Activated naive CD4-positive, alpha-beta T cell treated with Interleukin-2 at 50 U/mL for 16 hours (primary cell): ENCODE measurements around the gene CYB5R2.

Experiments
- DNase-seq: peaks from one replicate; pipeline ENCODE4 v3.0.0-alpha.2; 2020

The CYB5R2 gene

GRCh38 chr11:7636350-7636749 is 37.0 kb downstream of the CYB5R2 start:
- no peak for DNase-seq

- no peak for DNase-seq
Observed at GRCh38 chr11:7635708-7636107, 37.6 kb downstream of the CYB5R2 start.

- DNase-seq = no peak
Observed at GRCh38 chr11:7635137-7635536, 38.2 kb downstream of the CYB5R2 start.

GRCh38 chr11:7632211-7632610 is 41.1 kb downstream of the CYB5R2 start:
- no peak for DNase-seq

- no peak for DNase-seq
Observed at GRCh38 chr11:7630002-7630401, 43.3 kb downstream of the CYB5R2 start.

GRCh38 chr11:7628660-7629059 is 44.6 kb downstream of the CYB5R2 start:
- DNase-seq = no peak

GRCh38 chr11:7622721-7623120 is 50.6 kb downstream of the CYB5R2 start:
- no peak for DNase-seq

- DNase-seq = no peak
Observed at GRCh38 chr11:7621554-7621953, 51.7 kb downstream of the CYB5R2 start.

- no peak for DNase-seq
Observed at GRCh38 chr11:7621090-7621489, 52.2 kb downstream of the CYB5R2 start.

GRCh38 chr11:7619322-7619721 is 54.0 kb downstream of the CYB5R2 start:
- DNase-seq = no peak

- DNase-seq = no peak
Observed at GRCh38 chr11:7617032-7617431, 56.3 kb downstream of the CYB5R2 start.
